SK-N-SH (cell line): ENCODE data around the gene HPN. TPM values are rescaled to one million over a fixed set of nuclear protein-coding genes. Genes with fewer than 3 reads are reported as not detected.

ENCODE experiments used
- CTCF ChIA-PET: fragments of 300-600, 350-600 bp; formaldehyde crosslinking; extraction: SDS; loops from one replicate; lab custom pipeline; 2021; lab: Yijun Ruan, JAX
- POLR2A ChIA-PET: fragments of 350-600 bp; sonication (Branson Sonifier 250); formaldehyde crosslinking; extraction: SDS; loops from one replicate; lab custom pipeline; 2020; ENCODE audit warnings: antibody characterized with exemption, inconsistent platforms; lab: Yijun Ruan, JAX
- DNase-seq: peaks from one replicate; pipeline ENCODE4 v3.0.0; 2012
- H2AFZ ChIP-seq: fragments of 200-600 bp; sonication (generic); 2 replicates; pipeline ENCODE4 v1.8.1; 2016; ENCODE audit warnings: antibody characterized with exemption, mild to moderate bottlenecking, low read depth
- H3F3A ChIP-seq: fragments of 200-600 bp; sonication (generic); replicated peaks from 2 replicates; pipeline ENCODE3; 2016; ENCODE audit warnings: antibody characterized with exemption, mild to moderate bottlenecking; ENCODE audit not compliant: insufficient read depth
- H3K27ac ChIP-seq, 2 experiments: fragments of 200-500 bp in 1 of 2; fragments of 200-600 bp in 1 of 2; sonication (Bioruptor generic) in 1 of 2; sonication (generic), shearing (Covaris generic) in 1 of 2; 2 replicates each; pipeline versions ENCODE4 v1.5.1 to v1.6.1; 2014 to 2016; ENCODE audit warnings: low read depth in 2 of 2, inconsistent platforms in 1 of 2, low read length in 1 of 2, mild to moderate bottlenecking in 1 of 2, mixed read lengths in 1 of 2
- H3K27me3 ChIP-seq: fragments of 200-600 bp; sonication (generic), shearing (Covaris generic); 2 replicates; pipeline ENCODE4 v1.6.1; 2016; ENCODE audit warnings: mixed run types; ENCODE audit not compliant: insufficient read depth
- H3K36me3 ChIP-seq, 2 experiments: fragments of 200-500 bp in 1 of 2; fragments of 200-600 bp in 1 of 2; sonication (Bioruptor generic) in 1 of 2; sonication (generic) in 1 of 2; replicated peaks in 1 of 2; 2 replicates each; pipeline versions ENCODE3 to v1.5.1; 2014 to 2016; ENCODE audit warnings: low read length in 1 of 2, mild to moderate bottlenecking in 1 of 2; ENCODE audit not compliant: insufficient read depth in 2 of 2, control insufficient read depth in 1 of 2
- H3K4me1 ChIP-seq, 2 experiments: fragments of 200-500 bp in 1 of 2; fragments of 200-600 bp in 1 of 2; sonication (Bioruptor generic) in 1 of 2; sonication (generic), shearing (Covaris generic) in 1 of 2; 2 replicates each; pipeline versions ENCODE4 v1.5.1 to v1.6.1; 2014 to 2016; ENCODE audit warnings: low read depth in 1 of 2, low read length in 1 of 2, mixed run types in 1 of 2; ENCODE audit not compliant: insufficient read depth in 2 of 2, control insufficient read depth in 1 of 2
- H3K4me2 ChIP-seq: fragments of 200-600 bp; sonication (generic), shearing (Covaris generic); 2 replicates; pipeline ENCODE4 v1.6.1; 2017; ENCODE audit warnings: mixed run types
- H3K4me3 ChIP-seq, 2 experiments: fragments of 200-500 bp in 1 of 2; fragments of 200-600 bp in 1 of 2; sonication (Bioruptor generic) in 1 of 2; sonication (generic), shearing (Covaris generic) in 1 of 2; 2 replicates each; pipeline versions ENCODE4 v1.5.1 to v1.8.1; 2014 to 2016; ENCODE audit warnings: low read depth in 2 of 2, inconsistent platforms in 1 of 2, low read length in 1 of 2, mild to moderate bottlenecking in 1 of 2, mixed read lengths in 1 of 2, moderate library complexity in 1 of 2
- H3K79me2 ChIP-seq: fragments of 200-600 bp; sonication (generic); 2 replicates; pipeline ENCODE4 v1.8.1; 2017; ENCODE audit warnings: mild to moderate bottlenecking; ENCODE audit not compliant: insufficient read depth
- H3K9ac ChIP-seq: fragments of 200-600 bp; sonication (generic); 2 replicates; pipeline ENCODE4 v1.6.1; 2017; ENCODE audit warnings: mixed run types
- H3K9me2 ChIP-seq: fragments of 200-600 bp; sonication (generic); 2 replicates; pipeline ENCODE4 v1.6.1; 2017; ENCODE audit warnings: mixed run types
- H3K9me3 ChIP-seq: fragments of 200-600 bp; sonication (generic); 2 replicates; pipeline ENCODE4 v1.6.1; 2017; ENCODE audit warnings: mixed run types, mild to moderate bottlenecking, moderate library complexity
- H4K20me1 ChIP-seq: fragments of 200-600 bp; sonication (generic); 2 replicates; pipeline ENCODE4 v1.6.1; 2017; ENCODE audit warnings: mild to moderate bottlenecking, mixed run types; ENCODE audit not compliant: insufficient read depth
- CTCF ChIP-seq: fragments of 200-600 bp; sonication (generic); IDR thresholded peaks from 2 replicates; pipeline ENCODE4 v1.6.1; 2017; ENCODE audit warnings: antibody characterized with exemption, mild to moderate bottlenecking, moderate library complexity
- ELF1 ChIP-seq: IDR thresholded peaks from 2 replicates; pipeline ENCODE4 v1.4.0; 2012
- FOXJ3 ChIP-seq: sonication (generic); formaldehyde crosslinking; IDR thresholded peaks from 2 replicates; pipeline ENCODE4 v1.5.1; 2020; ENCODE audit warnings: mild to moderate bottlenecking, missing genetic modification reagents
- FOXM1 ChIP-seq: IDR thresholded peaks from 2 replicates; pipeline ENCODE4 v1.4.0; 2012; ENCODE audit warnings: low read depth, mild to moderate bottlenecking
- GABPA ChIP-seq: IDR thresholded peaks from 2 replicates; pipeline ENCODE4 v1.4.0; 2012; ENCODE audit warnings: low read depth, mild to moderate bottlenecking
- IRF3 ChIP-seq: fragments of 150-350 bp; IDR thresholded peaks from 2 replicates; pipeline ENCODE4 v1.6.1; 2016; ENCODE audit warnings: mild to moderate bottlenecking, low read depth, low read length
- MAX ChIP-seq: IDR thresholded peaks from 2 replicates; pipeline ENCODE4 v1.4.0; 2012; ENCODE audit warnings: low read depth
- NRF1 ChIP-seq: IDR thresholded peaks from 2 replicates; pipeline ENCODE4 v1.6.1; 2012; ENCODE audit warnings: low read depth, mild to moderate bottlenecking, low read length
- RAD21 ChIP-seq: IDR thresholded peaks from 2 replicates; pipeline ENCODE4 v1.6.1; 2012; ENCODE audit warnings: mild to moderate bottlenecking, low read length
- RCOR1 ChIP-seq: fragments of 150-350 bp; IDR thresholded peaks from 2 replicates; pipeline ENCODE4 v1.6.1; 2017; ENCODE audit warnings: antibody characterized with exemption, low read length
- REST ChIP-seq: IDR thresholded peaks from 2 replicates; pipeline ENCODE4 v1.6.1; 2012; ENCODE audit warnings: mild to moderate bottlenecking, low read depth, low read length, moderate library complexity
- RXRA ChIP-seq: IDR thresholded peaks from 2 replicates; pipeline ENCODE4 v1.4.0; 2012; ENCODE audit warnings: low read depth, mild to moderate bottlenecking, borderline replicate concordance
- SMC3 ChIP-seq: IDR thresholded peaks from 2 replicates; pipeline ENCODE4 v1.6.1; 2012; ENCODE audit warnings: low read depth, low read length, improper control_type of control experiment
- TCF12 ChIP-seq: IDR thresholded peaks from 2 replicates; pipeline ENCODE4 v1.4.0; 2012
- TEAD4 ChIP-seq: IDR thresholded peaks from 2 replicates; pipeline ENCODE4 v1.4.0; 2012; ENCODE audit warnings: mild to moderate bottlenecking, borderline replicate concordance; ENCODE audit not compliant: insufficient read depth
- ZBTB33 ChIP-seq: IDR thresholded peaks from 2 replicates; pipeline ENCODE4 v1.4.0; 2012; ENCODE audit warnings: low read depth, borderline replicate concordance
- WGBS: methylation state at CpG from one replicate; pipeline ENCODE4 v1.1.6; 2017; ENCODE audit warnings: low lambda C conversion rate; 5-methylcytosine and 5-hydroxymethylcytosine counted together
- polyA plus RNA-seq, 3 experiments: library from polyadenylated mRNA; depleted of rRNA; stranded (reverse); fragments of >200 nt; gene quantifications; 2 replicates each; pipeline ENCODE4 v1.2.3, GENCODE V29; 2012

The HPN gene
- polyA plus RNA-seq, 1 of the 3 experiments (the other 2 are of a cell fraction): 0.05 TPM

- no peak overlapping the region for H3K4me3 ChIP-seq
- H3K4me2 ChIP-seq: no peak overlapping the region
- DNase-seq: peak; percentile 51
- no peaks in the 10 kb centered on the region for H3K36me3 ChIP-seq
- H3K4me1 ChIP-seq: peaks cover 0 to 8% of the 10 kb centered on the region in 2 experiments; a peak in 1 of 4 replicates
- TF ChIP-seq TEAD4 (no peak), ELF1 (no peak), MAX (no peak), RXRA (no peak), REST (no peak), RCOR1 (no peak), CTCF (peak; percentile 22; the same call in 1 of the 2 replicates), FOXJ3 (CRISPR knock-in tag) (no peak)
- no peaks in the 10 kb centered on the region for H3K79me2 ChIP-seq
- no peaks in the 10 kb centered on the region for H3F3A ChIP-seq
- no peaks in the 10 kb centered on the region for H3K9me3 ChIP-seq
- CTCF ChIA-PET: interaction anchor here (0.7 to 5.2 kb wide), 16 partner anchors 8 to 96 kb away, joined by 3 to 86 read pairs (median 6); partner anchors contain the start of genes LGI4 and SCN1B
- no peak overlapping the region for H3K9ac ChIP-seq
- H2AFZ ChIP-seq: no peak overlapping the region
- H3K27ac ChIP-seq: no peak overlapping the region
- no peaks in the 10 kb centered on the region for H4K20me1 ChIP-seq
- WGBS: 98% methylated on average over 5 of the region's 10 CpGs
- POLR2A ChIA-PET: no interaction called here
- H3K9me2 ChIP-seq: no peaks in the 10 kb centered on the region
- no peaks in the 10 kb centered on the region for H3K27me3 ChIP-seq
Measured at GRCh38 chr19:35045667-35046300, 4.3 kb downstream of the HPN start.

GRCh38 chr19:35046461-35046860 is 4.9 kb downstream of the HPN start:
- Histone ChIP-seq H3K36me3 (no peaks in the 10 kb centered on the region), H3K4me3 (no peak overlapping the region), H3K79me2 (no peaks in the 10 kb centered on the region), H2AFZ (no peak overlapping the region), H3K9me3 (no peaks in the 10 kb centered on the region), H3K9ac (no peak overlapping the region), H3K9me2 (no peaks in the 10 kb centered on the region), H3F3A (no peaks in the 10 kb centered on the region), H3K27ac (no peak overlapping the region), H4K20me1 (no peaks in the 10 kb centered on the region), H3K4me1 (peaks cover 0 to 8% of the 10 kb centered on the region in 2 experiments; a peak in 1 of 4 replicates), H3K27me3 (no peaks in the 10 kb centered on the region), H3K4me2 (no peak overlapping the region)
- ChIA-PET POLR2A (no interaction called here), CTCF (interaction anchor here (0.7 to 5.2 kb wide), 12 partner anchors 8 to 95 kb away, joined by 3 to 49 read pairs (median 6); partner anchors contain the start of gene SCN1B)
- TF ChIP-seq FOXM1: no peak
- no peak for TF ChIP-seq ZBTB33
- no peak for TF ChIP-seq NRF1
- no peak for TF ChIP-seq GABPA
- no peak for TF ChIP-seq TCF12
- TF ChIP-seq RAD21: no peak
- TF ChIP-seq SMC3: no peak
- TF ChIP-seq IRF3: no peak
- TF ChIP-seq ELF1: no peak
- no peak for TF ChIP-seq FOXJ3 (CRISPR knock-in tag)
- WGBS: 89% methylated on average over 3 of the region's 5 CpGs
- DNase-seq: no peak
